ENCODE results near the gene PRKAR2A. TPM values are rescaled to one million over a fixed set of nuclear protein-coding genes. Genes with fewer than 3 reads are reported as not detected.

The PRKAR2A gene
- polyA plus RNA-seq, 1 experiment: 20.7 TPM

- CTCF ChIA-PET: interaction anchor here (0.7 to 1.2 kb wide), 2 partner anchors 19 to 95 kb away, joined by 7 to 8 read pairs; no protein-coding TSS in a partner anchor
These were observed 88.6 kb downstream of the PRKAR2A start for GRCh38 chr3:48759071-48759470.

GRCh38 chr3:48756640-48757039, 91.0 kb downstream of the PRKAR2A start:
- ChIA-PET POLR2A (no interaction called here), CTCF (interaction anchor here (0.7 to 1.1 kb wide), 2 partner anchors 16 to 19 kb away, joined by 3 read pairs; no protein-coding TSS in a partner anchor)
- TF ChIP-seq, protein P1, sequence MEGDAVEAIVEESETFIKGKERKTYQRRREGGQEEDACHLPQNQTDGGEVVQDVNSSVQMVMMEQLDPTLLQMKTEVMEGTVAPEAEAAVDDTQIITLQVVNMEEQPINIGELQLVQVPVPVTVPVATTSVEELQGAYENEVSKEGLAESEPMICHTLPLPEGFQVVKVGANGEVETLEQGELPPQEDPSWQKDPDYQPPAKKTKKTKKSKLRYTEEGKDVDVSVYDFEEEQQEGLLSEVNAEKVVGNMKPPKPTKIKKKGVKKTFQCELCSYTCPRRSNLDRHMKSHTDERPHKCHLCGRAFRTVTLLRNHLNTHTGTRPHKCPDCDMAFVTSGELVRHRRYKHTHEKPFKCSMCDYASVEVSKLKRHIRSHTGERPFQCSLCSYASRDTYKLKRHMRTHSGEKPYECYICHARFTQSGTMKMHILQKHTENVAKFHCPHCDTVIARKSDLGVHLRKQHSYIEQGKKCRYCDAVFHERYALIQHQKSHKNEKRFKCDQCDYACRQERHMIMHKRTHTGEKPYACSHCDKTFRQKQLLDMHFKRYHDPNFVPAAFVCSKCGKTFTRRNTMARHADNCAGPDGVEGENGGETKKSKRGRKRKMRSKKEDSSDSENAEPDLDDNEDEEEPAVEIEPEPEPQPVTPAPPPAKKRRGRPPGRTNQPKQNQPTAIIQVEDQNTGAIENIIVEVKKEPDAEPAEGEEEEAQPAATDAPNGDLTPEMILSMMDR (IDR thresholded peaks at IDR 0.05; ENCODE audit: low read depth, low read length): no peak
- no peaks in the 10 kb centered on the region for H3K9me3 ChIP-seq (ENCODE audit: control insufficient read depth, insufficient read depth, low read length)
- H3K27ac ChIP-seq (ENCODE audit: low read depth, low read length): no peak overlapping the region
- H3K27me3 ChIP-seq (ENCODE audit: control insufficient read depth, insufficient read depth, low read length): no peaks in the 10 kb centered on the region
- no peak overlapping the region for H3K4me3 ChIP-seq (ENCODE audit: low read depth, low read length)
- no peak for DNase-seq (ENCODE audit: low read depth, low spot score)

More at GRCh38 chr3:48759071-48759470, 88.6 kb downstream of the PRKAR2A start:
- no peak overlapping the region for H3K27ac ChIP-seq (ENCODE audit: low read depth, low read length)
- DNase-seq (ENCODE audit: low read depth, low spot score): no peak
- no peak overlapping the region for H3K4me3 ChIP-seq (ENCODE audit: low read depth, low read length)
- TF ChIP-seq, protein P1 (IDR thresholded peaks at IDR 0.05; ENCODE audit: low read depth, low read length): no peak
- H3K9me3 ChIP-seq (ENCODE audit: control insufficient read depth, insufficient read depth, low read length): no peaks in the 10 kb centered on the region
- H3K27me3 ChIP-seq (ENCODE audit: control insufficient read depth, insufficient read depth, low read length): no peaks in the 10 kb centered on the region
- POLR2A ChIA-PET: no interaction called here

GRCh38 chr3:48750856-48751255, 96.8 kb downstream of the PRKAR2A start:
- POLR2A ChIA-PET: no interaction called here
- Histone ChIP-seq H3K27ac (ENCODE audit: low read depth, low read length) (no peak overlapping the region), H3K27me3 (ENCODE audit: control insufficient read depth, insufficient read depth, low read length) (no peaks in the 10 kb centered on the region), H3K9me3 (ENCODE audit: control insufficient read depth, insufficient read depth, low read length) (no peaks in the 10 kb centered on the region; the same call in 1 of the 2 replicates), H3K4me3 (ENCODE audit: low read depth, low read length) (no peak overlapping the region)
- CTCF ChIA-PET: interaction anchor here (3.9 kb wide), 1 partner anchor 11 kb away, joined by 33 read pairs; no protein-coding TSS in a partner anchor
- TF ChIP-seq, protein P1 (IDR thresholded peaks at IDR 0.05; ENCODE audit: low read depth, low read length): no peak
- DNase-seq (ENCODE audit: low read depth, low spot score): no peak

GRCh38 chr3:48748754-48749153, 98.9 kb downstream of the PRKAR2A start:
- TF ChIP-seq, protein P1 (IDR thresholded peaks at IDR 0.05; ENCODE audit: low read depth, low read length): no peak
- no peak for DNase-seq (ENCODE audit: low read depth, low spot score)
- CTCF ChIA-PET: interaction anchor here (3.9 kb wide), 1 partner anchor 9 kb away, joined by 33 read pairs; no protein-coding TSS in a partner anchor
- Histone ChIP-seq H3K27ac (ENCODE audit: low read depth, low read length) (no peak overlapping the region), H3K27me3 (ENCODE audit: control insufficient read depth, insufficient read depth, low read length) (no peaks in the 10 kb centered on the region), H3K4me3 (ENCODE audit: low read depth, low read length) (no peak overlapping the region), H3K9me3 (ENCODE audit: control insufficient read depth, insufficient read depth, low read length) (no peaks in the 10 kb centered on the region; the same call in 1 of the 2 replicates)
- POLR2A ChIA-PET: no interaction called here

- POLR2A ChIA-PET: no interaction called here
- CTCF ChIA-PET: interaction anchor here (3.9 kb wide), 1 partner anchor 8 kb away, joined by 33 read pairs; no protein-coding TSS in a partner anchor
- TF ChIP-seq, protein P1 (IDR thresholded peaks at IDR 0.05; ENCODE audit: low read depth, low read length): no peak
These were observed 100.0 kb downstream of the PRKAR2A start for GRCh38 chr3:48747706-48748105.

More at GRCh38 chr3:48747706-48748105, 100.0 kb downstream of the PRKAR2A start:
- no peaks in the 10 kb centered on the region for H3K27me3 ChIP-seq (ENCODE audit: control insufficient read depth, insufficient read depth, low read length)
- DNase-seq (ENCODE audit: low read depth, low spot score): no peak
- no peak overlapping the region for H3K27ac ChIP-seq (ENCODE audit: low read depth, low read length)
- no peak overlapping the region for H3K4me3 ChIP-seq (ENCODE audit: low read depth, low read length)
- no peaks in the 10 kb centered on the region; the same call in 1 of the 2 replicates for H3K9me3 ChIP-seq (ENCODE audit: control insufficient read depth, insufficient read depth, low read length)
